ENCODE measurements around the gene C1orf159.

The C1orf159 gene

GRCh38 chr1:1072849-1073742 is 42.8 kb downstream of the C1orf159 start:
- no peak for TF ChIP-seq CTCF (IDR thresholded peaks at IDR 0.05)
- H3K9me3 ChIP-seq, result no peaks in the 10 kb centered on the region
- H3K27me3 ChIP-seq, result peaks cover 60% of the 10 kb centered on the region
- H3K27ac ChIP-seq, result no peak overlapping the region
- H3K4me1 ChIP-seq (ENCODE audit: control insufficient read depth in 1 of 2, insufficient read depth in 1 of 2, low read depth in 1 of 2, low read length in 1 of 2), result peaks cover 0 to 10% of the 10 kb centered on the region in 2 experiments
- no peak overlapping the region for H3K4me3 ChIP-seq (ENCODE audit: low read depth in 1 of 2, low read length in 1 of 2)
- no peaks in the 10 kb centered on the region for H3K36me3 ChIP-seq

GRCh38 chr1:1072299-1072848 is 43.5 kb downstream of the C1orf159 start:
- H3K36me3 ChIP-seq, result no peaks in the 10 kb centered on the region

GRCh38 chr1:1071486-1072298 is 44.2 kb downstream of the C1orf159 start:
- Histone ChIP-seq H3K27ac (no peak overlapping the region), H3K4me1 (ENCODE audit: control insufficient read depth in 1 of 2, insufficient read depth in 1 of 2, low read depth in 1 of 2, low read length in 1 of 2) (peaks cover 0 to 10% of the 10 kb centered on the region in 2 experiments), H3K36me3 (no peaks in the 10 kb centered on the region), H3K27me3 (peaks cover 74% of the 10 kb centered on the region), H3K9me3 (no peaks in the 10 kb centered on the region), H3K4me3 (ENCODE audit: low read depth in 1 of 2, low read length in 1 of 2) (no peak overlapping the region)
- TF ChIP-seq CTCF (IDR thresholded peaks at IDR 0.05), result no peak

More at GRCh38 chr1:1072299-1072848, 43.5 kb downstream of the C1orf159 start:
- Histone ChIP-seq H3K4me1 (ENCODE audit: control insufficient read depth in 1 of 2, insufficient read depth in 1 of 2, low read depth in 1 of 2, low read length in 1 of 2) (peaks cover 0 to 10% of the 10 kb centered on the region in 2 experiments), H3K9me3 (no peaks in the 10 kb centered on the region), H3K27me3 (peaks cover 67% of the 10 kb centered on the region), H3K27ac (no peak overlapping the region), H3K4me3 (ENCODE audit: low read depth in 1 of 2, low read length in 1 of 2) (no peak overlapping the region)
- no peak for TF ChIP-seq CTCF (IDR thresholded peaks at IDR 0.05)

DNA sequence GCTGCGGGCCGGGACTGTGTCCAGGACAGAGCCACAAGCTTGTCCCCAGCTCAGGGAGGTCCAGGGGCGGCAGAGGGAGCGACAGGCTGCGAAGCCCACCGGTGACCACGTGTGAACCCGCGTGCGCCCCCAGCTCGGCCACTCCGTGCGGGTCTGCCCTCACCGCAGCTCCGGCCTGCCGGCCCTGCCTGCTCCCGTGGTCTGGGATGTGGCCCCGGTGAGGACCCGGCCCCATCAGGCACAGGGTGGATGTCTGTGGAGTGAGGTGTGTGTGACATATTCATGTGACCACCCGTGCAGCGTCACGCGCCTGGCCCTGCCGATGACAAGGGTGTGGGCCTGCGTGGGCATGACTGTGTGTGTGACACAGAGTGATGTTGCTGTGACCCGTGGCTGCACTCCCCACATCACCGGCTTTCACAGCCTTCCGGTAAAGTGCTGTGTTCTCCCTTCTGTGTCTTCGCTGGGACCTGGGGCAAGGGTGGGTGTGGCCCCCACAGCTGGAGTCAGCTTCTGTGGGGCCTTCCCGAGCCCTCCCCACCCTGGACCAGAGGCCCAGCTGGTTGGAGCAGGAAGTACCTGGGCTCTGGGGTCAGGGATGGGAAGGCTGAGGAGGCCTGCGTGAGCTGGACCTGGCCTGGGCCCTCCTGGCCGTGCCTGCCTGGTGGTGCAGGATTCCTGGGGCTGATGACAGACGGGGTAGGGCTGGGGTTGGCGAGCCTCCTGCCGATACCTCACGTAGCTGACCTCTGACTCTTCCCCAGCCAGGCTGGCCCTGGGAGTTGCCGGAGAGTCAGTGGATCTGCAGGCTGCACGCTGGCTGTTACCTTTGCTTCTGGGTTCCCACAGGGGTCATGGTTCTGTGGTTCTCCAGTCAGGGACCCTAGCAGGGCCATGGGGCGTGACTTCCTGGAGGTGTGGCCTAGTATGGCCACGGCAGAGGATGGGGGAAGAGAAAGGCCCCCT is 45.9 kb downstream of the C1orf159 start:
- peaks cover 0 to 10% of the 10 kb centered on the region in 2 experiments for H3K4me1 ChIP-seq (ENCODE audit: control insufficient read depth in 1 of 2, insufficient read depth in 1 of 2, low read depth in 1 of 2, low read length in 1 of 2)
- no peaks in the 10 kb centered on the region for H3K36me3 ChIP-seq
- TF ChIP-seq CTCF (IDR thresholded peaks at IDR 0.05), result no peak
- H3K9me3 ChIP-seq, result no peaks in the 10 kb centered on the region
- H3K4me3 ChIP-seq (ENCODE audit: low read depth in 1 of 2, low read length in 1 of 2), result peak overlapping the region; percentile 59 to 71
- H3K27me3 ChIP-seq, result peaks cover 84% of the 10 kb centered on the region
- H3K27ac ChIP-seq, result no peak overlapping the region

All from neutrophil (primary cell).